Mammary epithelial cell (primary cell): Measurements from ENCODE around the gene VSTM2A.
"Not testable (repeated sequence)": the region's sequence is repeated elsewhere in the genome, so short reads cannot be mapped to it uniquely, and the experiment has no call there.

Experiments
- CTCF ChIP-seq, 2 donors: IDR thresholded peaks in 1 of 2; conservative IDR thresholded peaks in 1 of 2; 2 replicates each; pipeline ENCODE4 v1.5.1; 2011 to 2012; ENCODE audit warnings: inconsistent platforms in 2 of 2, low read length in 2 of 2, mild to moderate bottlenecking in 2 of 2, control low read depth in 1 of 2, low read depth in 1 of 2; ENCODE audit not compliant: insufficient read depth in 1 of 2; ENCODE audit errors: extremely low read depth in 1 of 2
- EZH2 ChIP-seq: IDR thresholded peaks from 2 replicates; pipeline ENCODE4 v1.6.1; 2012; ENCODE audit warnings: low read length, inconsistent platforms, borderline replicate concordance

- TF ChIP-seq CTCF (conservative IDR thresholded peaks at IDR 0.05 in 1 of 2, IDR thresholded peaks at IDR 0.05 in 1 of 2; ENCODE audit: extremely low read depth in 1 of 2, insufficient read depth in 1 of 2, low read depth in 1 of 2, low read length in 2 of 2); EZH2: not testable (repeated sequence)
Observed at GRCh38 chr7:54504531-54504930, 37.6 kb upstream of the VSTM2A start.
